Frontal cortex (tissue), 4 donors: Measurements from ENCODE around the gene CACNA1G. TPM values are rescaled to one million over a fixed set of nuclear protein-coding genes. Genes with fewer than 3 reads are reported as not detected.
A peak's percentile ranks its signal among the peaks of the same experiment; 100 is the strongest.

Source experiments
- DNase-seq, 2 donors: peaks; one replicate each; pipeline ENCODE4 v3.0.0; 2012; ENCODE audit warnings: low spot score in 2 of 2
- FAIRE-seq: peaks from 2 replicates; lab custom pipeline; 2012; peaks lifted over from hg19 to GRCh38; lab: Jason Lieb, UNC
- total RNA-seq: library from RNA; depleted of rRNA; stranded (reverse); fragments of >200 nt; gene quantifications from one replicate; pipeline ENCODE4 v1.2.3, GENCODE V29; 2014
- donor health status: control.
- donor health status: control.
- donor health status: control.

The CACNA1G gene
- total RNA-seq, 1 donor from 2014 or later = 7.7 TPM

DNA sequence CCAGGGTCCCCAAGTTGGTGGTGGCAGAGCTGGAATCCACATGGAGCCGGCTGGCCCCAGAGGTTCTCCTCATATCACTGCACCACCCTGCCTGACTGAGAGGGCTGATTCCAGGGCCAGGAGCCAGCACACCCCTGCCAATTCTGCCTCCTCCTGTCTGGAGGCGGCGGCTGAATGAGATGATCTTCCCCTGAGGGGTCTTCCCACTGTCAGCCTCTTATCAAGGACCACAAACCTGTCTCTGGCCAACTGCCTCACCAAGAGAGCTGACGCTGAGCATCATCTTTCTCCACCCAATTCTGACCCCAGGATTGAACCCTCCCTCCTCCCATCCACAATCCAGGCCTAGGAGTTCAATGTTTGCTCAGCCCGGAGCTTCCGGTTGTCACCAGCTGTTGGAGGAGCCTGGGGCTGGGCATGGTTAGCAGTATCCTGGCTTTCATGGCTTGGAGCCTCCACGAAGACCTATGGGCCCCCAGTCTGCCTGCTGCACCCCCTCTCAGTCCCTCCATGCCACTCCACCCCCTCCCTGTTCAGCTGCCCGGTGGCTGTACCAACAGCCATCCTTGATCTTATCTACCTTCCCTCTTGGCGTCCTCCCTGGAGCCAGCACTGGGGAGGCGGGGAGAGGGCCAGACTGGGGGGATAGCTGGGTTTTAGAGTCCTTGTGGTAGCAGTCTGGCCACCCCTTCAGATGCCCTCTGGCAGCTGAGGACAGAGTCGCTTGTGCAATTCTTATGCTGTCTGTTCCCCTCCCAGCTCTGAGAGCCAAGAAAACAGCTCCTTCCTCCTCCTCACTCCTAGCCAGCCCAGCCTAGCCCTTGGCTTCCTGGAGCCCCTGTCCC lies 99.7 kb downstream of the CACNA1G start:
- FAIRE-seq = no peak
- DNase-seq = no peak

DNA sequence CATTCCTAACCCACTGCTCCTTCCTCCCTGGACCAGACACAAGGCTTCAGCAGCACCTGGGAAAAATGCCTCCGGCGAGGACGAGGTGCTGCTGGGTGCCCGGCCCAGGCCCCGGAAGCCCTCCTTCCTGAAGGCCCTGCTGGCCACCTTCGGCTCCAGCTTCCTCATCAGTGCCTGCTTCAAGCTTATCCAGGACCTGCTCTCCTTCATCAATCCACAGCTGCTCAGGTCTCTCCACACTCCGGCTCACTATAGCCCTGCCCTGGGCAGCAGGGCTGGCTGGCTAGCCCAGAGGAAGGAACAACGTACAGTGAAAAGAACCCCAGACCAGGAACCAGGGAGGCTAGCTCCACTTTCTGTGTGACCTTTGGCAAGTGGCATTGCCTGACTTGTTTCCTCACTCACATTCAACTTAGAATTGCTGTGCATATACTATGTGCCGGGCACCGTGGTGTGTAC lies 100.4 kb downstream of the CACNA1G start:
- DNase-seq (no peak), FAIRE-seq (no peak)

DNA sequence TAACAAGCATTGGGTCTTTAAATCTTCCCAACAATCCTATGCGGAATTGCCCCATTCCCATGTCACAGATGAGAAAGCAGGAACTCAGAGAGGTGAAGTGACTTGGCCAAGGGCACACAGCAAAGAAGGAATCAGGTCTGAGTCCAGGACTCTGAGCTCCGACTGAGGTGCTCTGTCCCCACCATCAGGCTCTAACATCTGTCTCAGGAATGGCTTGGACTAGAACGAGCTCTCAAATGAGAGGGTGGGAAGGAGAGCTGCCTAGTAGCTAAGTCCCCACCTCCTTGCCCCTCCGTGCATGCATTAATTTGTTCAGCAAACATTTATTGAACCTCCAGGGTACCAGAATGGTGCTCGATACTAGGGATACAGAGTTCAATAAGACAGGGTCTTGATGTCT lies 100.8 kb downstream of the CACNA1G start:
- FAIRE-seq (no peak), DNase-seq (no peak)

DNA sequence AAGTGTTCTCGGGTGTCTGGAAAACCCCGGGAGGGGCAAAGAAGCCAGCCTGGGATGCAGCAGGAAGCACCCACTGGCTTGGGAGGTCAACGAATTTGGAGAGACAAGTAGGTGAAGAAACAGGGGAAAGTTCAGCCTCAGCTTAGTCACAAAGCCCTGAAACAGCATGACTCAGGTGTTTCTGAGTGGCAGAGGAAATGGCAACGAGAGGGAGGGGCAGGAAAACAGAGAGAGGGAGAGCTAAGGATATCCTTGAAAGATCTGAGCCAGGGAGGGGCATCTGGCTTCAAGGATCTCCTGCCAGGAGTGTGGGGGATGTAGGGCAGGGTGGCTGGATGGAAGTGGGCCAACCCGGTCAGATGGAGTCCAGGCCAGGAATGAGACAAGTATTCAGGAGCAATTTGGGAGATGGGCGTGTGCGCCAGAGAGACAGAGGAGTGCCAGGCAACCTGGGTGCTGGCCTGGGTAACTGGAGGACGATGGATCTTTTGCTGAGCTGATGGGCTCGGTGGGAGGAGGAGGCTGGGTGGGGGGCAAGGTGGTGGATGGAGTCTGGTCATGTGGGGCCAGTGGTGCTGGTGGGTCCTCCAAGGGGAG lies 101.4 kb downstream of the CACNA1G start:
- no peak for FAIRE-seq
- DNase-seq = peak in 1 of 2 donors; percentile 64

DNA sequence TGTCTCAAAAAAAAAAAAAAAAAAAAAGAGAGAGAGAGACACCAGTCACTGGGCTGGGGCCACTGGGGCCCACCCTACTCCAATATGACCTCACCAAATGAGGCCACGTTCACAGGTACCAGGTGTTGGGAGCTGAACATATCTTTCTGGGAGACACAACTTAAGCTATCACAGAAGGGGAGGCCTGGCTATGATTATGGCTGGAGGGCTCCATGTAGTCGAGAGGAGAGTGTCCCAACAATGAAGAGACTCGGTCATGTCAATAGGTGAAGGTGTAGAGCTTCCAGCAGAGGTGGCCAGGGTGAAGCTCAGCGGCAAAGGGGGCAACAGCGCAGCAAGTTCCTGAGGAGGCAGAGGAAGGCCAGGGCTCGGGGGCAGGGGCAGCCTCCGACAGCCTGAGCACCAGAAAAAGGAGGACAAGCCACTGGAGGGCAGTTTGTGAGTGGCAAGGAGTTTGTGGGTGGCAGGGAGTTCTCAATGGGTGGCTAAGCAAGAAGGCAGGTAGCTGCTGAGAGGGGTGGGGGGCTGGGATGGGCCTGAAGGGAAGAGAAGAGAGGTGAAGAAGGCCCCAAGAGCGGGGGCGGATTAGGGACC lies 102.2 kb downstream of the CACNA1G start:
- FAIRE-seq = no peak
- DNase-seq = no peak

DNA sequence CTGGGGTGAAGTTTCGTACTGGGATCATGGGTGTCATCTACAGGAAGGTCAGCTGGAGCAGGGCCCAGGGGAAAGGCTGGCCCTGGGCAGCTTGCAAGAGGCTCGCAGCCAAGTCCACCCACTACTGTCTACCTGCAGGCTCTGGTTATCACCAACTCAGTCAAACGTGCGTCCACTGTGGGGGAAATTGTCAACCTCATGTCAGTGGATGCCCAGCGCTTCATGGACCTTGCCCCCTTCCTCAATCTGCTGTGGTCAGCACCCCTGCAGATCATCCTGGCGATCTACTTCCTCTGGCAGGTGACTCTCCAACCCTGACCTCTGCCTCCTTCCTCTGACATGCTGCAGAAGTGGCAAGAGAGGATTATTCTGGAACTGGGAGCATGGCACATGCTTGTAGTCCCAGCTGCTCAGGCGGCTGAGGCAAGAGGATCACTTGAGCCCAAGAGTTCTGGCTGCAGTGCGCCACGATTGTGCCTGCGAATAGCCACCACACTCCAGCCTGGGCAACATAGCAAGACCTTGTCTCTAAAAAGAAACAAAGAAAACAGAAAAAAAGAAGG lies 103.4 kb downstream of the CACNA1G start:
- DNase-seq = no peak
- no peak for FAIRE-seq

DNA sequence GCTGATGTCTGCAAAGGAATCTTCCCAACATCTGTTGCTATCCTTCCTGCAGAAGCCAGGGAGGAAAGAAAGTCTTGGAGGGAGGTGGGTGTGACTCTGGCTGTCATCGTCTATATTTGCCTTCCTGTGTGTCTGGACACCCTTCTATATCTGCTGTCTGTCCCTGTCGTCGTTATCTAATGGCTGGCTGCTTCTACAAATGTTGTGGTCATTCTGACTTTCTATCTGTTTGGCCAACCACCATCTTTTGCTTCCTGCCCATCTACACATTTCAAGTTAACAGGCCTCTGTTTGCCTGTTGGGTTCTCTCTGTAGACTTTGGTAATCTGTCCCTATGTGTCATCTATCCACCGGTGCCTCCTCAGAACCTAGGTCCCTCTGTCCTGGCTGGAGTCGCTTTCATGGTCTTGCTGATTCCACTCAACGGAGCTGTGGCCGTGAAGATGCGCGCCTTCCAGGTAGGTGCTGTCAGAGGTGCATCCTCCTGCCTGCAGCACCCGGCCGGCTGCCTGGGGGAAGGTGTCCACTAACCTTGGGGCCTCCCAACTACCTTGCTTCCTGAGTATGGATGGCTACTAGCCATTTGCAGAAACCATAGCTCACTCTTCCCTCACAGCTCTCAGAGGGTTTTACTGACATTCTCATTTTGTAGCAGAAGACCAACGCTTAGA lies 104.4 kb downstream of the CACNA1G start:
- FAIRE-seq = no peak

DNA sequence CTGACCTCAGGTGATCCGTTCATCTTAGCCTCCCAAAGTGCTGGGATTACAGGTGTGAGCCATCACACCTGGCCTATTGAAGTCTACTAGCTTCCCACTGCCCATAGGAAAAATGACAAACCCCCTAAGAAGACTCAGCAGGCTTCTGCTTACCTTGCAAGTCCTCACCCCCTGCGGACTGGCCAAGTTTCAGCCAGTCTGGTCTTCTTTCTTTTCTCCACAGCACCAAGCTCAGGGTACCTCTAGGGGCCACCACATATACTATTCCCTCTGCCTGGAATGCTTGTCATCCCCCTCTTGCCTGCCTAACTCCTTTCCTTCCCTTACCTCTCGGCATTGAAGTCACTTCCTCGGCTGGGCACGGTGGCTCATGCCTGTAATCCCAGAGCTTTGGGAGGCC lies 105.3 kb downstream of the CACNA1G start:
- no peak for FAIRE-seq
- no peak for DNase-seq

More for the DNA sequence above, 104.4 kb downstream of the CACNA1G start:
- no peak for DNase-seq

DNA sequence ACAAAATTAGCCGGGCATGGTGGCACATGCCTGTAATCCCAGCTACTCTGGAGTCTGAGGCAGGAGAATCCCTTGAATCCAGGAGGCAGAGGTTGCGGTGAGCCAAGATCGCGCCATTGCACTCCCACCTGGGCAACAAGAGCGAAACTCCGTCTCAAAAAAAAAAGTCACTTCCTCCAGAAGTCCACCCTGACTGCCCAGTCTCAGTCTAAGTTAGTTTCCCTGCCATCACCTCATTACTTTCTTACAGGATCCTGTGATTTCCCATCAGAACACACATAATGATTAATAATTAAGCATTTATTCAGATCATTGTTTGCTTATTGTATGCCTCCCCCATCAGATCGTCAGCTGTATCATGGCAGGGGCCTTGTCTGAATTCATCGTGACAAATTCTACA lies 105.8 kb downstream of the CACNA1G start:
- FAIRE-seq (no peak), DNase-seq (no peak)

DNA sequence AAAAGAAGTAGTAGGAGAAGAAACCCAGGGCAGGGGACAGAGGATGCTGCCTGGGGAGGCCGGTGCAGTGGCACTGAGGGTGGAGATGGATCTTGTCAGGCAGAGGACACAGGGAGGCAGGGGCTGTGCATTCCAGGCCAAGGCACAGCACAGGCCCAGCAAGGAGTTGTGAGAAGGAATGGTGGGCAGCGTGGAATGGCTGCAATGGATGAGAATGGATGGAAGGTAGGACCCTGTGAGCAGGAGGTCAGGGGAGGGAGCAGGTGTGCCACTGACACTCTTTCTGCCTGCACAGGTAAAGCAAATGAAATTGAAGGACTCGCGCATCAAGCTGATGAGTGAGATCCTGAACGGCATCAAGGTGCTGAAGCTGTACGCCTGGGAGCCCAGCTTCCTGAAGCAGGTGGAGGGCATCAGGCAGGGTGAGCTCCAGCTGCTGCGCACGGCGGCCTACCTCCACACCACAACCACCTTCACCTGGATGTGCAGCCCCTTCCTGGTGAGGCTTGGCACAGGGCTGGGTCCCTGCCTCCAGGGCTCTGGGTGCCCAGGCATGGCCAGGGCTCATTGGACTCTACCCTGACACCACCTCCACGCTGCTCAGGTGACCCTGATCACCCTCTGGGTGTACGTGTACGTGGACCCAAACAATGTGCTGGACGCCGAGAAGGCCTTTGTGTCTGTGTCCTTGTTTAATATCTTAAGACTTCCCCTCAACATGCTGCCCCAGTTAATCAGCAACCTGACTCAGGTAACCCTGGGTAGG lies 106.9 kb downstream of the CACNA1G start:
- FAIRE-seq (no peak), DNase-seq (no peak)

DNA sequence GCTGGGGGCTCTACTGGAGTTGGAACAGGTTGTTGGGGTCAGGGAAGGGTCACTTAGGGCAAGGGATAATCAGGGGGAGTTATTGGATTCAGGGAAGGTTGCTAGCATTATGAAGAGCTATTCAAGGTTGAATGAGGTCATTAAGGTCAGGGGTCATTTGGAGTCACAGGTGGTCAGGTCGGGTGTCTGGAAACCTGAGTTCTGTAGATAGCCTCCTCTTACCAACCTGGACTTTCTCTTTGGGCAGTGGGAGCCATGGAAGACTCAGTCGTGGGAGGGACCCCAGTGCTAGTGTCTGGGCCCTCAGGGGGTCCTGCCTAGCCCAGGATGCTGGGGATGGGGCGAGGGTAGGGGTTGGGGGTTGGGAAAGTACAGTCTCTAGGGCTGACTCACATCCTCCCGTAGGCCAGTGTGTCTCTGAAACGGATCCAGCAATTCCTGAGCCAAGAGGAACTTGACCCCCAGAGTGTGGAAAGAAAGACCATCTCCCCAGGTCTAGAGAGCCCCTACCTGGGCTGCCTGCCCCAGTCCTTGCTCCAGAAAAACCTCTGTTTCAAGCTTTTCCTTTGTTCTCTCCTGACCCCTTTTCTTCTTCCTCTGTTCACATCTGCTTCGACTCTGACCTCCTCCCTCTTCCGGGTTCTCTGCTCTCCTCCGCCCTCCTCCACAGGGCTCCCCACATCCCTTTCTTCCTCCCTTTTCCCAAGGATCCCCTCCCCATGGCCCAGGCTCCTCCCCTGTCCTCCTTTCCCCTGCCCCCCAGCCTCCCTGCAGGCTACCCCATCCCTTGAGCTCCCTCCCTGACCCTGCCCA lies 107.7 kb downstream of the CACNA1G start:
- DNase-seq = no peak
- FAIRE-seq = no peak

DNA sequence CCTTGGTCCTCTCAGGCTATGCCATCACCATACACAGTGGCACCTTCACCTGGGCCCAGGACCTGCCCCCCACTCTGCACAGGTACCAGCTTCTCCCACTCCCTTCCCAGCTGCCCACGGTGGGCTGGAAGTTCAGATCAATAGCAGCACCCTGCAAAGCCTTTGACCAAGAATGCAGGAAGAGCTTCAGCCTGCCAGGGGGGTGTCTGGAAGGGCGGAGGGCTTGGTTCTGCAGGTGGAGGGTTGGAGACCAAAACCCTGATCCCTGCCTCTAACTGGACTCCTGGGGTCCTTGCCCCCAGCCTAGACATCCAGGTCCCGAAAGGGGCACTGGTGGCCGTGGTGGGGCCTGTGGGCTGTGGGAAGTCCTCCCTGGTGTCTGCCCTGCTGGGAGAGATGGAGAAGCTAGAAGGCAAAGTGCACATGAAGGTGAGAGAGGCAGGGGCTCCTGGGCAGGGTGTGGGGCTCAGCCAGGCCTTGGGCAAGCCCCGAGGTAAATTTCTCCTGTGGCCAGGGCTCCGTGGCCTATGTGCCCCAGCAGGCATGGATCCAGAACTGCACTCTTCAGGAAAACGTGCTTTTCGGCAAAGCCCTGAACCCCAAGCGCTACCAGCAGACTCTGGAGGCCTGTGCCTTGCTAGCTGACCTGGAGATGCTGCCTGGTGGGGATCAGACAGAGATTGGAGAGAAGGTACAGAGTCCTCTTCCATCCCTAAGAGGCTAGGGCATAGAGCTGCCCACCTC lies 108.5 kb downstream of the CACNA1G start:
- FAIRE-seq (no peak), DNase-seq (no peak)

DNA sequence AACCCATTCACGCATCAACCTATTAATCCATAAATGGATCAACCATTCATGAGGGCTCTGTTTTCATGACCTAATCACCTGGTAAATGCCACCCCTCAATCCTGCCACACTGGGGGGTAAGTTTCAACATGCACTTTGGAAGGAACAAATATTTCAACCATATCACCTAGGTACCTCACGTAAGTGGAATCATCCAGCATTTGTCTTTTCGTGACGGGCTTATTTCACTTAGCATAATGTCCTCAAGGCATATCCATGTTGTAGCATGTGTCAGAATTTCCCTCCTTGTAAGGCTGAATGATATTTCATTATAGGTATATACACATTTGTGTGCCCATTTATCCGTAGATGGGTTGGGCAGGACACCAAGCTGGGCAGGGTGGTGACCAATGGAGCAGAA lies 111.6 kb downstream of the CACNA1G start:
- DNase-seq = no peak
- no peak for FAIRE-seq

DNA sequence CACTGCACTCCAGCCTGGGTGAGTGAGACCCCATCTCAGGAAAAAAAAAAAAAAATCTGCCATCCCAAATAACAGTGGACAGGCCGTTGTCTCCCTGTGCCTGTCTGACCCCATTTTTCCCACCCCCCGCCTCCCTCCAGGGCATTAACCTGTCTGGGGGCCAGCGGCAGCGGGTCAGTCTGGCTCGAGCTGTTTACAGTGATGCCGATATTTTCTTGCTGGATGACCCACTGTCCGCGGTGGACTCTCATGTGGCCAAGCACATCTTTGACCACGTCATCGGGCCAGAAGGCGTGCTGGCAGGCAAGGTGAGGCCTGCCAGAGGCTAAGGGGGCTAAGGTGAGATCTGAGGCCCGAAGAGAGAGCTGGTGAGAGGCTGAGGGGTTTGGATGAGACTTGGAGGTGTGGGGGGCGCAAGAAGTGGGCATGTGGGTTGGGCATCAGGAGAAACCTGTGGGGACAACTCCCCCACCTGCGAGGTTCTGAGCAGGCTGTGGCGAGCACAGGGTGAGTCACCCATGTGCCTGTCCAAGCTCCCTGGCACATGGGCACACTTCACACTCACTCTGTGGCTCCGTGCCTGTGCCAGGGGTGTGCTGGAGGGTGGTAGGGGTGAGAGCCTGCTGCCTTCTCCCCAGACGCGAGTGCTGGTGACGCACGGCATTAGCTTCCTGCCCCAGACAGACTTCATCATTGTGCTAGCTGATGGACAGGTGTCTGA lies 112.5 kb downstream of the CACNA1G start:
- no peak for FAIRE-seq
- DNase-seq = no peak

DNA sequence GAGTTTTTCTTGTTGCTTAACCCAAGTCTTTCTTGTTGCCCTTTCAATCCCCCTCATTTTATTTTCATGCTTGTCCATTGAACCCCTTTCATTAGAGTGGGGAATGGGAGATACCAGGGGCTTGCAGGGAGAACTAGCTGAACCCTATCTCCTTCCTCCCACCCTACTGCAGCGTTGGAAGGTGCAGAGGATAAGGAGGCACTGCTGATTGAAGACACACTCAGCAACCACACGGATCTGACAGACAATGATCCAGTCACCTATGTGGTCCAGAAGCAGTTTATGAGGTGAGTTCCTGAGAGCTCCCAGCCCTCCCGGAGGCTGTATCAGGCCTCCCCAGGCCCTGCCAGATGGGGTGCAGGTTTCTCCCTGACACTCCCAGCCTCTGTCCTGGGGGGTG lies 114.7 kb downstream of the CACNA1G start:
- no peak for DNase-seq
- no peak for FAIRE-seq

DNA sequence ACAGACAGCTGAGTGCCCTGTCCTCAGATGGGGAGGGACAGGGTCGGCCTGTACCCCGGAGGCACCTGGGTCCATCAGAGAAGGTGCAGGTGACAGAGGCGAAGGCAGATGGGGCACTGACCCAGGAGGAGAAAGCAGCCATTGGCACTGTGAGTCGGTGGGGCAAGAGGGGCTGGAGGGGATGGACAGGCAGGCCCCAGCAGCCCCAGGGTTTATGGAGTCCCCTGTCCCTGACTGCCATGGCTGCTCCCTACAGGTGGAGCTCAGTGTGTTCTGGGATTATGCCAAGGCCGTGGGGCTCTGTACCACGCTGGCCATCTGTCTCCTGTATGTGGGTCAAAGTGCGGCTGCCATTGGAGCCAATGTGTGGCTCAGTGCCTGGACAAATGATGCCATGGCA lies 115.1 kb downstream of the CACNA1G start:
- FAIRE-seq (no peak), DNase-seq (no peak)
